SKM-1 (cell line): Measurements from ENCODE around the gene CACNA1A.
"Not testable (repeated sequence)": the region's sequence is repeated elsewhere in the genome, so short reads cannot be mapped to it uniquely, and the experiment has no call there.

Experiments used
- DNase-seq: peaks from one replicate; lab custom pipeline; 2025; ENCODE audit not compliant: unreplicated experiment; lab: John Stamatoyannopoulos, UW

The CACNA1A gene

DNA sequence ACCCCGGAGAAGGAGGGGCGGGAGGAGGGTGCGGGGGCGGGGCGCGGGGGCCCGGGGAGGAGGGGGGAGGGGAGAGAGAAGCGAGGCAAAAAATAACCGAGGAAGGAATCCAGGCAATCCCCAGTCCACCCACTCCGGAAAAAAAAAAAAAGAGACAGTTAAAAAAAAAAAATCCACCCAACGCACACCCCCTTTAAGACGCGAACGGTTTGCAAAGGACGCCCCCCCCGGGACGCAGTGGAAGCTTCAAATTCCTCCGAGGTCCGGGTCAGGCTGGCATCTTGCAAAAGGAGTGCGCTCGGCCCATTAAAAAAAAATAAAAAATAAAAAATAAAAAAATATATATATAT, at the start of gene CACNA1A:
TSS of gene CACNA1A (minus strand) at position 9 of the 350 bp plus-strand sequence. CDS start 255 bp downstream, outside the sequence.
- no peak for DNase-seq

DNA sequence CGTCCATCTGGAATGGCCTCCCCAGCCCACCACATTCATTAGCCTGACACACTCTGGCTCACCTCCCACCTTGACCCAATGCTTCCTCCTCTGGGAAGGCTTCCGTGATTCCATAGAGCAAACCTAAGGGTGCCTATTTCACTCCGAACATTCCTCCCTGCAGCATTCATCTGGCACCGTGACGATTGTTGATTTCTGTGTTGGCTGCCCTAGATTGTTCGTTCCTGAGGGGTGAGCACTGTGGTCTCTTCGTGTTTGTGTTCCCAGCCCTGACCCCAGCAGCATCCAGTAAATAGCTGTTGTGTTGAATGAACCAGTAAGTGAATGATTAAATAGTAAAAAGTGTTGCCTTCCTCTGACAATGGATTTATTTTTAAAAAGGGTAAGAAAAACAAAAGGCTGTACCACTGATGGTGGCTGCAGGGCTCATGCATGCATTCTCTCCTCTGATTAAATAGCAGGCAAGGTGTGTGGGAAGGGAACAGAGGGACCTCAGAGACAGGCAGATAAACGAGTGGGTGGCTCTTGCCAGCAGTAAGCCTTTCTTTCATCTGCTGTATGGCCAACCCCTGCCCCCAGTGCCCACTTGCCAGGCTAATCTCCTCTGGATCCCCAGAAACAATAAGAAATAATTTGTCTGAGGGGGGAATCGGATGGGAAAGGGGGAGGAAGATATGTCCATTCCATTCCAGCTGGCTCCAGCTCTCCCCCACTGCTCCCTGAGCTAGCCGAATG, 48.4 kb upstream of the CACNA1A start:
- DNase-seq, result no peak

DNA sequence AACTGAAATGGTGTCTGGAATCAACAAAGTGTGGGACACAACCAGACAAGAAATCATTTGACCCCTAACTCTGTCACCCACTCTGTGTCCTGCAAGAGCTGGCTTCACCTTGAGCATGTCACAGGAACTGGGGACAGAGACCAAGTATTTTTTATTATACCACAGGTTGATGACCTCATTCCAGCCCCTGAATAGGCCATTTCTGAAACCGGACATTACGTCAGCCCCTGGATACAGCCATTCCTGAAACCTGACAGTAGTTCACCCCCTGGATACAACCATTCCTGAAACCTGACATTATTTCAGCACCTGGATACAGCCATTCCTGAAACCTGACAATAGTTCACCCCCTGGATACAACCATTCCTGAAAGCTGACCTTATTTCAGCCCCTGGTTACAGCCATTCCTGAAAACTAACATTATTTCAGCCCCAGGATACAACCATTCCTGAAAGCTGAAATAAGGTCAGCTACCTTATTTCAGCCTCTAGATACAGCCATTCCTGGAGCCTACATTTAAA, 47.7 kb upstream of the CACNA1A start:
- DNase-seq, result no peak

DNA sequence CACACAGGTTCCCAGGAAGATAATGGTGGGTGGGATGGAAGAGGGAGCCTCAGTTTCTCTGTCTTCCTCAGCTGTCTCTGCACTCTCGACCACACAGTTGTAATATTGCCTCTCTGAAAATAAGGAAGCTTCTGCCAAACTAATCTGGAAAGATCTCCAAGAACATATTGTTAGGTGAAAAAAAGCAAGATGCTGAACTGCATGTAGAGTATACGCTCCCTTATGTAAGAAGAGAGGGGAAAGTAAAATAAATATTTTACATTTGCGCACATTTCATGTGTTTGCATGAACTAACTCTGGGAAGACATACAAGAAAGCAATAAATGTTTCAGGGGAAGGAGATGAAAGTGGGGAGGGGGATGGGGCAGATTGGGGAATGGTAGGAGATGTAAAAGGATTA, 41.9 kb upstream of the CACNA1A start:
- no peak for DNase-seq

DNA sequence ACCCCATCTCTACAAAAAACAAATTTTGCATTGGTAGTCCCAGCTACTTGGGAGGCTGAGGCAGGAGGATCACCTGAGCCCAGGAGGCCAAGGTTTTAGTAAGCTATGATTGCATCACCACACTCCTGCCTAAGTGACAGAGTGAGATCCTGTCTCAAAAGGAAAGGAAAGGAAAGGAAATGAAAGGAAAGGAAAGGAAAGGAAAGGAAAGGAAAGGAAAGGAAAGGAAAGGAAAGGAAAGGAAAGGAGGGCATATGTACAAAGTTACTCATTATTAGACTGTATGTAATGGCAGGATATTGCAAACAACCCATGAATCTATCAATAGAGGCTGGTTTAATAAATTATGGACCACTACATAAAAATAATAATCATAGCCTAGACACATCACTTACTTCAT, 40.8 kb upstream of the CACNA1A start:
- no peak for DNase-seq

DNA sequence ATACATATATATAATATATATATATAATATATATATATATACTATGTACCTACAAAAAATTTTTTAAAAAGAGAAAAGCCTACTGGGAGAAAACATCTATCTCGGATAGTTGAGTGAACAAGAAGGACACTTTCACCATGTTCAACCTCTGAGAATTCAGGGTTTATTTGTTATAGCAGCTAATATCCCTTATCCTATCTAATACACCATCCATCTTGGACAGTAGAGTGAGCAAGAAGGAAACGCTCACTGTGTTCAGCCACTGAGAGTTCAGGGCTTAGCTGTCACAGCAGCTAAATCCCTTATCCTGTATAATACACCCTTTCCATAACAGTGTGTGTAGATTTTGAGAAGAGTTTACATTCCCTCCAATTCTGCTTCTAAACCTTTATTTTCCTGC, 38.1 kb upstream of the CACNA1A start:
- DNase-seq, result no peak

DNA sequence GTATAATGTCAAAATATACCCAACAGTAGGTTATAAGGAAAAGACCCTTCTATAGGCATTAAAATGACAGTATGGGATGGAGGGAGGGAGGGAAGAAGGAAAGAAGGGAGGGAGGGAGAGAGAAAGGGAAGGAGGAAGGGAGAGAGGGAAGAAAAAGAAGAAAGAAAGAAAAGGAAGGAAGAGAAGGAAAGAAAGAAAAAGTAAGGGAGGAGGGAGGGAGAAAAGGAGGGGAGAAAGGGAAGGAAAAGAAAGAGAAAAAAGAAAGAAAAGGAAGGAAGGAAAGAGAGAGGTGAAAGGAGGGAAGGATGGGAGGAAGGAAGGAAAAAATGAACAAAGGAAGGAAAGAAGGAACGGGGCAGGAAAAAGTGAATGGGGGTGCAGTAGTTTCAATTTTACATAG, 35.3 kb upstream of the CACNA1A start:
- DNase-seq, result no peak

DNA sequence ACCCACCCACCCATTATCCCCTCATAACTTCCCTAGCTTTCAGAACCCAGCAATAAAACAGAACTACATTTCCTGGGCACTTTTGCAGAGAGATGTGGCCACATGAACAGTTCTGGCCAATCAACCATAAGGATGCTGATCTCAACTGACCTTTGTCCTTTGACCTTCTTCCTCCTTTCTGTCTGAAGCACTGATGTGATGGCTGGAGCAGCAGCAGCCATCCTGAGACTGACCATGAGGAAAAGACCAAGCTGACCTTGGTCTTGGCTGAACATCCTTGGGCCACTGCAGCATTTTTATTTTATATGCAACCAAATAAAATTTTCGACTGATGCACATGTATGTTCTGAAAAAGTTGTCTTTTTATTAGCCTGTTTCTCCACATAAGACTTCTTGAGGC, 33.1 kb upstream of the CACNA1A start:
- DNase-seq, result no peak

DNA sequence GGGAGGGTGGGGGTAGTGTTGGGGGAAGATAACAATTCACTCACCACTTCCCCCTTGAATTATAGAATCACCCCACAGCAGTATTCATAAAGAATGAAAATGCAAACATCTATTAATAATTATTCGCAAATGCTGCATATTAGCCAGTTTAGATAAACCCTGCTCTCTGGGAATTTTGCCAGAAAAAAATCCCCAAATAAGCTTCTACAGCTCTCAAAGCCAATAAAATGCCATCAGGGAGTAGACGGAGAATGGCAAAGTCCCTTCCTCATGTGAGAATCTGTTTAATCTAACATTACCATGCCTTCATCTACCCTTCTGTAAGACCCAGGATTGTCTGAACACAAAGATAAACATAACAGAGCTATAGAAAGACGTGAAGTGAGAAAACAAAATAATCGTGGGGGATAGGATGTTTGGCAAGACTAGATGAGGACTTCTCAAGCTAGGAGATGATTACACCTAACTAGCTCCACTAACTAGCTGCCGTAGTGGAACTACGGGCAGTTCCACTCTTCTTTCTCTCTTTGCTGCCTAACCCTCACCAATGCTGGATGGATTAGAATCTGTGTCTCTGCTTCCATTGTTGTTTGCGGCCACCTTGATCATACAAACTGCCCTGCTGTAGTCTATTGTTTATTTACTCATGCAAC, 32.4 kb upstream of the CACNA1A start:
- no peak for DNase-seq

DNA sequence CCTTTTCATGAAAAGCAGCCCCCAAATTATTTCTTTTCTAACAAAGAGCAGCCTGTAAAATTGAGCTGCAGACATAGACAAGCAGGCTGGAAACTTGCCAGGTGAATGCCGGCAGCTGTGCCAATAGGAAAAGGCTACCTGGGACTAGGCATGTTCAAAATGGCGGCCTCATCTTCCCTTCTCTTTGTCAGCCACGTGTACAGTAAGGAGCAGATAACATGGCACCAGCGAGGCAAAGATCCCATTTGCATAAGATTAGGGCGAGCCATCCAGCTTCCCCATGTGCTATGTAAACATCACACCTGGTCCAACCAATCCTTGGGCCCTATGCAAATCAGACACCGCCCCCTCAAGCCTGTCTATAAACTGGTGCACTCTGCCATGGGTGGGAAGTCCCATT, 31.2 kb upstream of the CACNA1A start:
- no peak for DNase-seq

DNA sequence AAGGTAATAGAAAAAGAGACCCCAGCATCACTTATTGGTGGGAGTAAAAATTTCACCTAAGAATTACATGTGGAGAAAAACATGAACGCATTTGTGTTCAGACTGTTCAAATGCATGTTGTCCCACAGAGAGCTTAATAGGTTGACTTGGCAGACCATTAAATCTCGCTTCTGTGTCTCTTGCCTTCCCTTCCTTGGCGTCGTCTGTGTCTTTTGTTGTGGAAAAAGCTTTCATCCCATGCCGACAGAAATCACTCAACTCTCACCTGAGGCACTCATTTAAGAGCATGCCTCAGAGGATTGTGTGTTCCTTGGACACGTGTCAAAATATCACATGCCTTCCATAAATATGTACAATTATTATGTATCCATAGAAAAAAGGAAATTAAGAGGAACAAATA, 24.4 kb upstream of the CACNA1A start:
- DNase-seq, result no peak

DNA sequence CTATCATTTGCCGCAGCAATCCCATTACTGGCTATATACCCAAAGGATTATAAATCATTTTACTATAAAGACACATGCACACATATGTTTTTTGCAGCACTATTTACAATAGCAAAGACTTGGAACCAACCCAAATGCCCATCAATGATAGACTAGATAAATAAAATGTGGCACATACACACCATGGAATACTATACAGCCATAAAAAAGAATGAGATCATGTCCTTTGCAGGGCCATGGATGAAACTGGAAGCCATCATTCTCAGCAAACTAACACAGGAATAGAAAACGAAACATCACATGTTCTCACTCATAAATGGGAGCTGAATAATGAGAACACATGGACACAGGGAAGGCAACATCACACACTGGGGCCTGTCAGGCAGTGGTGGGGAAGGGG, 23.4 kb upstream of the CACNA1A start:
- not testable (repeated sequence) for DNase-seq

DNA sequence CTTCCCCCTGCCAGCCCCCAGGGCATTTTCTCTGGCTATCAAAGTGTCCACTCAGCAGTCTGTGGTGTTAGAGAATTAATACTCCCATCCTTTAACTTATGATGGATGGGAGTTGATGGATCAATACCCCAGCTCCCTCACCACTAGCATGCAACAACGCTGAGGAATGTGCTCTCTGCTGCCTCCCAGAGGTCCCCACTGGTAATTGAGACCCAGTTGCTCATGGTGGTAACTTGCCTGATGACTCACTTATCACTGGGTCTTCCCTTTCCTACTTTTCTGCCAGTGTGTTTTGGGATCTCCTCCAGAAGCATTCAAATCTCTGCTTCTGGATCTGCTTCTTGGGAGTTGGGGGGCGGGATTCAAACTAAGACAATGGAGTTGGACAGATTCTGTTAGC, 20.3 kb upstream of the CACNA1A start:
- DNase-seq, result no peak

DNA sequence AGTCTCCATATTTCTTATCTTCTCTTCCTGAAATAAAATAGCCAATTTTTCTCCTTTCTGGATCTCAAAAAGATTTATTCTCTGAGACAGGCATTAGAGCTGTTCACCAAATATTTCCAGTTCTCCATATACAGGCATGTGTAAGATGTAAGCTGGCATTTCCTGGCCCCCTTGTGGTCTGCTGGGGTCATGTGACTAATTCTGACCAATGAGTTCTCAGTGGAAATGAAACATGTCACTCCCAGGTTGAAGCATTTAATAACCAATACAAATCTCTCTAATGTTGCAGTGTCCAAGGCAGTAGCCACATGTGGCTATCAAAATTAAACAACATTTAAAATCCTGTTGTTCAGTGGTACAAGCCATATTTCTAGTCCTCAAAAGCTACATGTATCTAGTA, 14.8 kb upstream of the CACNA1A start:
- DNase-seq, result no peak

DNA sequence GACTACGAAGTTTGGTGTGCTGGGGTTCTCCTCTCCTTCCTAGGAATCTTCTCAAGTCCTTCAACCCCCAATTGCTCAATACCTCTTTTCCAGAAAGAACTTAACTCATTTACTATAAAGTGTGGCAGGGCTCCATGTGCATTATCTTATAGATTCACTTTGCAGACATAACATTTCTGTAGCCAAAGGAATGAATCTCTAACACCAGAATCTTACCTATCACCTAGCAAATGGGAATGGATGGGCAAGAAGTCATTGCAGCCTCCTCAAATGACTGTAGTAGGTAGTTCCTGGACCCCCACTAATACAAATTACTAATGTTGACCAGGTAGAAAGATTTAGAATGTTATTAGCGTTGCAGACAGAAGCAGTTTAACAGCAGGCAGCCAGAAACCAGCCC, 5.7 kb upstream of the CACNA1A start:
- DNase-seq, result no peak

DNA sequence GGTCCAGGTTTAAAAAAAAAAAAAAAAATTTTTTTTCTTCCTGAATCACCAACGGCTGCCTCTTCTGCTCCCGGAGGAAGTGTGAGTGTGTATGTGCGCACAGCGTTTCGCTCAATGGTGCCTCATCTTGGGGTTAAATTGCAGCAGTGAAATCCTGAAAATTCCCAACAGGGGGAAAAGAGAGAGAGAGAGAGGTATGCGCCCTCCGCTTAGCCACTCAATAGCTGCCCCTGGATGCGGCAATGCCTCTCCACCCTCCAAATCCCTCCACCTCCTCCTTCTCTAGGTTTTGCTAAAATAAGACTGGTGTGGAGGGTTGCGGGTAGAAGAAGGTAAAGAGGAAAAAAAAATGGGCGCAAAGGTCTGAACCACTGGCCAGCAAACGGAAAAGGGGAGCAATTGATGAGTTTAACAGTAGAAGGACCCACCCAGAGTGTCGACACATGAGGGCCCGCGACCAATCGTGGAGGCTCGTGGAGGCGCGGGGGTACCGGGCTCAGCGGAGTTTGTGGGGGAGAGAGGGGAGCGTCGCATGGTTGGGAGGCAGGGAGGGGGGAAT, 853 bp upstream of the CACNA1A start:
- DNase-seq, result no peak

DNA sequence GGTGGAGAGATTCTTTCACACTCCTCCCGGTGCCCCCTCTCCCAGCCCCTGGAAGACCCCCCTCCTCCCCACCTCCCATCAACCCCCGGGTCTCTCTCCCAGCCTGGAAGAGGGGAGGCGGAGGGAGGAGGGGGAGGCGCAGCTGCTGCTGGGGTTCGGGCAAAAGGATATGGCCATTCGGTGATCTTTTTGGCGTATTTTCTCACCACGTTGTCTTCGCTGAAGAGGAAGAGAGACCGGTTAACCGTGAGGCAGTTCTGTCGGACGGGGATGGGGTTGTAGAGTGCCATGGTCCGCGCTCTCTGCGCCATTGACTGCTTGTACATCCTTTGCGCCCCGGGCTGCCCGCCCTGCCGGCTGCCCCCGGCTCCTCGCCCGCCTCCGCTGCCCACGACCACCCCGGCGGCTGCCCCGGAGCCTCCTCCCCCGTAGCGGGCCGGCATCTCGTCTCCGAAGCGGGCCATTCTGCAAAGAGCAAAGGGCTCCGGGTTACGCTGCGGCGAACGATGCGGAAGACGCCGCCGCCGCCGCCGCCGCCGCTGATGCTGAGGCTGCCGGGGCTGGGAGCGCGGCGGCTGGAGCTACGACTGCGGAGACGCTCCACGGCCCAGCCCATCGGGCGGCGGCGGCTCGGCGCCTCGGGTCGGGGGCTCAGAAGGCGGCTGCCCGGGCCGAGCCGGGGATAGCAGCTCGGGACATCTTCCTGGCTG, 363 bp downstream of the CACNA1A start:
- DNase-seq, result no peak

DNA sequence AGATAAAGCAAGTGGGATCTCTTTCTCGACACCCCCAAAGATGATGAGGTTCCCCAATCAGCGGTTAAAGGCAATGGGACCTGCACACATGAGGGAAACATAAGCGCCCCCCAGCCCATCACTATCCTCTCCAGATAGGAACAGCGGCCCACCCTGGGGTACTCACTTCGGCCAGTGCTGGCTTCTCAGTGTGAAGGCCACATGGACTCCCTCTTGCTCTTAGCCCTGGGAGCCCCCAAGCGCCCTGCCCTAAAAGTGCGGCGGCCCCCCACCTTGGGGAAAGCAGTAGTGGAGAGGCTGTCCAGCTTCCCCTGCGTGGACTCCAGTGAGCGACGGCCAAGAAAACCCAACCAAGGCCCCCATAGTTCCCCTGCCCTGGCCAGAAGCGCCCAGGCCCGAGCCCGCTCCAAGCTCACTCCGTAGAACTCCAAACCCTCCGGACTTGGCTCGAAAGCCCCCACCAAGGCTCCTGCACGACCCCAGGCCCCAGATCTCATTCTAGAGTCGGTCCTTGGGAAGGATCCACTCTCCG, 1.0 kb downstream of the CACNA1A start:
- no peak for DNase-seq

DNA sequence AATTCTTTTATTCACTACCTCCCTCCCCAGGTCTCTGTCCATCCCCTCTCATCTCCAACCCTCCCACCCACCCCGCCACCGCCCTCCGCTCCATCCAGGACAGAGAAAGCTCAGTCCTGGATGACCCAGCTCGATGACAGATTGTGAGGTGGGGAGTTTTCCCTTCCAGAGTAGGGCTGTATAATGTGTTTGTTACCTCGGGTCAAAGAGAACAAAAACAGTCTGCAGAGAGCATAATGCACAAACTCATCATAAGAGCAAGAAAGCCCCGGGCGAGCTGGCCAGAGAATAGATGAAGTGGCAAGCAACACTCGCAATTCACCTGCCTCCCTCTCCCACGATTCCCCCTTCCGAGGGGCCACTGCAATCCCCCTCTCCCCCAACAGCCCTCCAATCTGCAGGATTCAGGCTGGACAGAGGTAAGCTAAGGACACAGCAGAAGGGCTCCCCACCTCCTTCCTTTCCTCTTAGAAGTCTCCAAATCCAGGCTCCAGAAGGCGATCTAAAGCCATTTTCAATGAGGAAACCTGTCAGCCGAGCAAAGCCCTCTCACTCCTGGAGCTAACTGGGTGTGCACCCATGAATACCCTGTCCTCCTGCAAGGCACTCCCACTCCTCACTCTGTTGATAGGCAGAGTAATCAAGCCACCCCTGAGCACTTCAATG, 2.6 kb downstream of the CACNA1A start:
- DNase-seq, result no peak

DNA sequence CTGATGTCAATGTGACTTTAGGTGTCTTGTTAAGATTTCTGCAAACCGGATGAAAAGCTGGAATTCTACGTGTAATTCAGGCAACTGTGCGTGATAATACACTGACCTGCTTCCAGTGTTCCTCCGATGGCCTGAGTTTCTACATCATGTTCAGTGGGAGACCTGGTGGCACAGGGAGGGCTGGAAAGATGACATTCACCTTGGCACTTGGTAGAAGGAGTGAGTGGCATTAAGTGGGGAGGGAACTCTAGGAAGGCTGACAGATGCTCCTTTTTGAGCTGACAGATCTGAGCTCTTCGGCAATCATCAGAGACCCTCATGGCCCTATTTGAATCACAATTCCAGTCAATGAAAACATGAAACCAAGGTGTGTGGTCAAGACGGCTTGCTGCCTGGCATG, 4.0 kb downstream of the CACNA1A start:
- no peak for DNase-seq

DNA sequence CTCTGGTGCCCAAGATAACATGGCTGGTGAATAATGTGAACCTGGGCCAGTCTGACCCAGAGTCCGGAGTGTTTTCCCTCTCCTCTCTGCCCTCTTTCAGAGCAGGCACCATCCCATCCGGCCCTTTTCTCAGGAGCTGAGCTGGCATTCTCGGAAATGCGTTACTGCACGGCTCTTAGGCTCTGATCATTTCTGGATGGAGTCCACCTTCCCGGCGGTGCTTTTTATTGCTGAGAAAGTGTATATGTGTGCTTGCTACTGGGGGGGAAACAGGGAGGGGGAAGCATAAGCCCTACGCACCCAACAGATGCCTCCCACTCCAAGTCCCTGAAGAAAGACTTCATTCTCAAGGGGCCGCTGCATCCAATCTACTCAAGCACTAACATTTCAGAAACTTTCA, 6.6 kb downstream of the CACNA1A start:
- no peak for DNase-seq
